ENCODE data around the gene PA2G4. TPM values are rescaled to one million over a fixed set of nuclear protein-coding genes. Genes with fewer than 3 reads are reported as not detected.

The PA2G4 gene
- total RNA-seq, 1 experiment from 2014 or later: 233 TPM

- Mint-ChIP-seq H3K9me3 (ENCODE audit: low read depth, unreplicated experiment) (no peaks in the 10 kb centered on the region), H3K4me3 (ENCODE audit: low read depth, unreplicated experiment) (peak overlapping the region; percentile 96), H3K27ac (ENCODE audit: unreplicated experiment) (peak overlapping the region; percentile 95), H3K36me3 (ENCODE audit: insufficient read depth, unreplicated experiment) (peaks cover 93% of the 10 kb centered on the region), H3K27me3 (ENCODE audit: unreplicated experiment) (no peaks in the 10 kb centered on the region), H3K4me1 (ENCODE audit: low read depth, unreplicated experiment) (peaks cover 21% of the 10 kb centered on the region)
- intact Hi-C loops (cut with micrococcal nuclease; ENCODE audit: unreplicated experiment): loop anchor here (5.0 kb wide), 1 partner anchor 366 kb away; no protein-coding TSS in a partner anchor
- no peak for DNase-seq
- TF ChIP-seq, protein P1, sequence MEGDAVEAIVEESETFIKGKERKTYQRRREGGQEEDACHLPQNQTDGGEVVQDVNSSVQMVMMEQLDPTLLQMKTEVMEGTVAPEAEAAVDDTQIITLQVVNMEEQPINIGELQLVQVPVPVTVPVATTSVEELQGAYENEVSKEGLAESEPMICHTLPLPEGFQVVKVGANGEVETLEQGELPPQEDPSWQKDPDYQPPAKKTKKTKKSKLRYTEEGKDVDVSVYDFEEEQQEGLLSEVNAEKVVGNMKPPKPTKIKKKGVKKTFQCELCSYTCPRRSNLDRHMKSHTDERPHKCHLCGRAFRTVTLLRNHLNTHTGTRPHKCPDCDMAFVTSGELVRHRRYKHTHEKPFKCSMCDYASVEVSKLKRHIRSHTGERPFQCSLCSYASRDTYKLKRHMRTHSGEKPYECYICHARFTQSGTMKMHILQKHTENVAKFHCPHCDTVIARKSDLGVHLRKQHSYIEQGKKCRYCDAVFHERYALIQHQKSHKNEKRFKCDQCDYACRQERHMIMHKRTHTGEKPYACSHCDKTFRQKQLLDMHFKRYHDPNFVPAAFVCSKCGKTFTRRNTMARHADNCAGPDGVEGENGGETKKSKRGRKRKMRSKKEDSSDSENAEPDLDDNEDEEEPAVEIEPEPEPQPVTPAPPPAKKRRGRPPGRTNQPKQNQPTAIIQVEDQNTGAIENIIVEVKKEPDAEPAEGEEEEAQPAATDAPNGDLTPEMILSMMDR (IDR thresholded peaks at IDR 0.05; ENCODE audit: unreplicated experiment): no peak
- BruUV-seq (replicated peaks): no TSS peak
- CTCF ChIA-PET: interaction anchor here (1.6 kb wide), 1 partner anchor 15 kb away, joined by 7 read pairs; the partner anchor contains the start of gene ZC3H10
These were observed 1.2 kb upstream of the PA2G4 start for GRCh38 chr12:56103066-56103711.

- CTCF ChIA-PET: interaction anchor here (0.6 to 2.1 kb wide), 12 partner anchors 12 to 533 kb away, joined by 3 to 23 read pairs (median 4); partner anchors contain the start of genes ERBB3, RAB5B, SMARCC2 and ZC3H10
- Mint-ChIP-seq H3K9me3 (ENCODE audit: low read depth, unreplicated experiment) (no peaks in the 10 kb centered on the region), H3K4me3 (ENCODE audit: low read depth, unreplicated experiment) (peak overlapping the region; percentile 96), H3K27ac (ENCODE audit: unreplicated experiment) (peak overlapping the region; percentile 95), H3K27me3 (ENCODE audit: unreplicated experiment) (no peaks in the 10 kb centered on the region), H3K36me3 (ENCODE audit: insufficient read depth, unreplicated experiment) (peaks cover 94% of the 10 kb centered on the region), H3K4me1 (ENCODE audit: low read depth, unreplicated experiment) (peaks cover 21% of the 10 kb centered on the region)
- intact Hi-C loops (cut with micrococcal nuclease; ENCODE audit: unreplicated experiment): loop anchor here (2.0 to 5.0 kb wide), 2 partner anchors 57 to 366 kb away; no protein-coding TSS in a partner anchor
- TSS peak; percentile 87 for BruUV-seq (replicated peaks)
- TF ChIP-seq, protein P1 (IDR thresholded peaks at IDR 0.05; ENCODE audit: unreplicated experiment): no peak
- DNase-seq: no peak
These were observed 593 bp upstream of the PA2G4 start for GRCh38 chr12:56103823-56104108.

GRCh38 chr12:56104815-56105608 is 653 bp downstream of the PA2G4 start:
- H3K9me3 Mint-ChIP-seq (ENCODE audit: low read depth, unreplicated experiment): no peaks in the 10 kb centered on the region
- peaks cover 94% of the 10 kb centered on the region for H3K36me3 Mint-ChIP-seq (ENCODE audit: insufficient read depth, unreplicated experiment)
- peak overlapping the region; percentile 95 for H3K27ac Mint-ChIP-seq (ENCODE audit: unreplicated experiment)
- peak; percentile 41 for DNase-seq
- H3K4me3 Mint-ChIP-seq (ENCODE audit: low read depth, unreplicated experiment): peak overlapping the region; percentile 96
- TF ChIP-seq, protein P1 (IDR thresholded peaks at IDR 0.05; ENCODE audit: unreplicated experiment): no peak
- intact Hi-C loops (cut with micrococcal nuclease; ENCODE audit: unreplicated experiment): loop anchor here (1.0 to 5.0 kb wide), 3 partner anchors 27 to 368 kb away; no protein-coding TSS in a partner anchor
- CTCF ChIA-PET: interaction anchor here (0.6 to 2.1 kb wide), 7 partner anchors 11 to 532 kb away, joined by 3 to 23 read pairs (median 4); partner anchors contain the start of genes ERBB3 and ZC3H10
- peaks cover 21% of the 10 kb centered on the region for H3K4me1 Mint-ChIP-seq (ENCODE audit: low read depth, unreplicated experiment)
- H3K27me3 Mint-ChIP-seq (ENCODE audit: unreplicated experiment): no peaks in the 10 kb centered on the region
- no TSS peak for BruUV-seq (replicated peaks)

DNA sequence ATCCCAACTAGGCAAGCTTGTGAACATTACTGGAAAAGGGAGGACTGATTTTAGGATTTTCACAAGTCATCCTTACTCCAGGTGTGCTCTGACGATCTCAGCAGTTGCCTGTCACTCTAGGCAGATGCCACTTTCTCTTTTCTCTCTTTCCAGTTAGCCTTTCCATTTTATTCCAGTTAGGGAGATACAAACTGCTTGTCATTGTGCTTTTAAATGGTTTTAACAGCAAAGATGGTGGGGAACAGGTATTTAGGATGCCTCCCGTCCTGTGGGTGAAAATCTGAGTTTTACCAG is 1.2 kb downstream of the PA2G4 start:
- H3K9me3 Mint-ChIP-seq (ENCODE audit: low read depth, unreplicated experiment): no peaks in the 10 kb centered on the region
- intact Hi-C loops (cut with micrococcal nuclease; ENCODE audit: unreplicated experiment): loop anchor here (1.0 to 2.0 kb wide), 2 partner anchors 27 to 59 kb away; no protein-coding TSS in a partner anchor

More for the DNA sequence above, 1.2 kb downstream of the PA2G4 start:
- Mint-ChIP-seq H3K27me3 (ENCODE audit: unreplicated experiment) (no peaks in the 10 kb centered on the region), H3K4me1 (ENCODE audit: low read depth, unreplicated experiment) (peaks cover 21% of the 10 kb centered on the region), H3K4me3 (ENCODE audit: low read depth, unreplicated experiment) (peak overlapping the region; percentile 96), H3K36me3 (ENCODE audit: insufficient read depth, unreplicated experiment) (peaks cover 94% of the 10 kb centered on the region), H3K27ac (ENCODE audit: unreplicated experiment) (peak overlapping the region; percentile 95)
- TF ChIP-seq, protein P1 (IDR thresholded peaks at IDR 0.05; ENCODE audit: unreplicated experiment): no peak
- CTCF ChIA-PET: interaction anchor here (1.0 to 2.1 kb wide), 3 partner anchors 13 to 26 kb away, joined by 3 to 23 read pairs (median 3); partner anchors contain the start of genes ERBB3 and ZC3H10
- DNase-seq: no peak
- BruUV-seq (replicated peaks): no TSS peak

Measured in Calu3 (cell line).